ENCODE data around the gene FOXK1. TPM values are rescaled to one million over a fixed set of nuclear protein-coding genes. Genes with fewer than 3 reads are reported as not detected.

Gene FOXK1
- total and polyA plus RNA-seq, 9 of the 15 experiments (the other 6 are each of a cell fraction or from before 2014, with no cell fraction given) = 0.32 to 45.5 (median 8.1) TPM

DNA sequence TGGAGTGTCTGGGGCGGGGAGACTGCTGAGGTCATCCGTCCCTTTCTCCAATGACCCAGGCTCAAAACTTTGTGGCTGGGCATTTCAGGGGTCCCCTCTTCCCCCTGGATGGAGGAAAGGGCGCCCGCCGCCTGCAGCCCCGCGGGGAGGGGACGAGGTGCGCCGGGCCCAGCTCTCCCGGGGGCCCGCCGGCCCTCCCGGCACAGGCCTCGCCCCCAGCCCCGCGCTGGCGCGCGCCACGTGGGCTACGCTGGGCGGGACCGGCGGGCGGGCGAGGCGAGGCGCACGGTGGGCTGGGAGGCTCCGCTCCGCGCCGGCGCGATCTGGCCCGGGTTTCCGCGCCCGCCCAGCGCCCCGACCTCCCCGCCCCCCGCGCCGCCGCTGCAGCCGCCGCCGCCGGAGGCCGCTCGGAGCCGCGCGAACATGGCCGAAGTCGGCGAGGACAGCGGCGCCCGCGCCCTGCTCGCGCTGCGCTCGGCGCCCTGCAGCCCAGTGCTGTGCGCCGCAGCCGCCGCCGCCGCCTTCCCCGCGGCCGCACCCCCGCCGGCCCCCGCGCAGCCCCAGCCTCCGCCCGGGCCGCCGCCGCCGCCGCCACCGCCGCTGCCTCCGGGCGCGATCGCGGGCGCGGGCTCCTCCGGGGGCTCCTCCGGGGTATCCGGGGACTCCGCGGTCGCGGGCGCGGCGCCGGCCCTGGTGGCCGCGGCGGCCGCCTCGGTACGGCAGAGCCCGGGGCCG, at the start of gene FOXK1 (continued):
- TF ChIP-seq MYC (IDR thresholded peaks at IDR 0.05; ENCODE audit: low read depth, low read length) (peak; percentile 92), MYC (CRISPR knock-in tag; IDR thresholded peaks at IDR 0.05; ENCODE audit: borderline replicate concordance, low read depth) (no peak), KLF16 (IDR thresholded peaks at IDR 0.05) (no peak), CREM (IDR thresholded peaks at IDR 0.05; ENCODE audit: low read depth) (peak; percentile 38; the same call in 1 of the 2 replicates), HMGN3 (IDR thresholded peaks at IDR 0.05; ENCODE audit: borderline replicate concordance, extremely low read depth, insufficient read length, low read depth, low read length) (peak; percentile 24), RCOR1 (IDR thresholded peaks at IDR 0.05; ENCODE audit: borderline replicate concordance in 1 of 2, low read depth in 2 of 2, low read length in 2 of 2) (0 out of 4 replicates have a peak, but pooled peaks of 1 of the 2 experiments have one; percentile 6), MECOM (CRISPR knock-in tag; IDR thresholded peaks at IDR 0.05) (no peak), SIN3A (IDR thresholded peaks at IDR 0.05; ENCODE audit: borderline replicate concordance in 2 of 2, control insufficient read depth in 1 of 2, low read depth in 2 of 2, low read length in 2 of 2) (no peak), ZNF780A (CRISPR knock-in tag; IDR thresholded peaks at IDR 0.05) (no peak), TRIM28 (IDR thresholded peaks at IDR 0.05) (no peak), MAZ (CRISPR knock-in tag; conservative IDR thresholded peaks at IDR 0.05 in 1 of 2, IDR thresholded peaks at IDR 0.05 in 1 of 2) (peak in 1 of 2 experiments; percentile 59; a peak in 1 of 4 replicates), NR4A1 (CRISPR knock-in tag; IDR thresholded peaks at IDR 0.05) (no peak), NR4A1 (tag; IDR thresholded peaks at IDR 0.05) (peak; percentile 38; the same call in 1 of the 2 replicates), PHF8 (IDR thresholded peaks at IDR 0.05; ENCODE audit: borderline replicate concordance, low read length) (peak; percentile 58; the same call in 1 of the 2 replicates), BDP1 (IDR thresholded peaks at IDR 0.05; ENCODE audit: insufficient read depth, insufficient read length) (no peak), JUN (IDR thresholded peaks at IDR 0.05; ENCODE audit: borderline replicate concordance, low read depth, low read length) (no peak; the same call in 1 of the 2 replicates), JUN (CRISPR knock-in tag; IDR thresholded peaks at IDR 0.05; ENCODE audit: borderline replicate concordance) (no peak), SIN3B (IDR thresholded peaks at IDR 0.05; ENCODE audit: low read depth) (0 out of 2 replicates have a peak, but pooled peaks have one; percentile 26), OTX1 (CRISPR knock-in tag; IDR thresholded peaks at IDR 0.05) (no peak), ZEB2 (IDR thresholded peaks at IDR 0.05) (no peak), HCFC1 (IDR thresholded peaks at IDR 0.05; ENCODE audit: low read depth, low read length) (peak; percentile 57), POLR2G (IDR thresholded peaks at IDR 0.05; ENCODE audit: low read depth, low read length) (peak; percentile 75)
- TF ChIP-seq, protein P1, sequence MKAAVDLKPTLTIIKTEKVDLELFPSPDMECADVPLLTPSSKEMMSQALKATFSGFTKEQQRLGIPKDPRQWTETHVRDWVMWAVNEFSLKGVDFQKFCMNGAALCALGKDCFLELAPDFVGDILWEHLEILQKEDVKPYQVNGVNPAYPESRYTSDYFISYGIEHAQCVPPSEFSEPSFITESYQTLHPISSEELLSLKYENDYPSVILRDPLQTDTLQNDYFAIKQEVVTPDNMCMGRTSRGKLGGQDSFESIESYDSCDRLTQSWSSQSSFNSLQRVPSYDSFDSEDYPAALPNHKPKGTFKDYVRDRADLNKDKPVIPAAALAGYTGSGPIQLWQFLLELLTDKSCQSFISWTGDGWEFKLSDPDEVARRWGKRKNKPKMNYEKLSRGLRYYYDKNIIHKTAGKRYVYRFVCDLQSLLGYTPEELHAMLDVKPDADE (conservative IDR thresholded peaks at IDR 0.05; ENCODE audit: control insufficient read depth, low read depth, low read length) = peak; percentile 50; the same call in 1 of the 2 replicates
- TF ChIP-seq, protein P2, sequence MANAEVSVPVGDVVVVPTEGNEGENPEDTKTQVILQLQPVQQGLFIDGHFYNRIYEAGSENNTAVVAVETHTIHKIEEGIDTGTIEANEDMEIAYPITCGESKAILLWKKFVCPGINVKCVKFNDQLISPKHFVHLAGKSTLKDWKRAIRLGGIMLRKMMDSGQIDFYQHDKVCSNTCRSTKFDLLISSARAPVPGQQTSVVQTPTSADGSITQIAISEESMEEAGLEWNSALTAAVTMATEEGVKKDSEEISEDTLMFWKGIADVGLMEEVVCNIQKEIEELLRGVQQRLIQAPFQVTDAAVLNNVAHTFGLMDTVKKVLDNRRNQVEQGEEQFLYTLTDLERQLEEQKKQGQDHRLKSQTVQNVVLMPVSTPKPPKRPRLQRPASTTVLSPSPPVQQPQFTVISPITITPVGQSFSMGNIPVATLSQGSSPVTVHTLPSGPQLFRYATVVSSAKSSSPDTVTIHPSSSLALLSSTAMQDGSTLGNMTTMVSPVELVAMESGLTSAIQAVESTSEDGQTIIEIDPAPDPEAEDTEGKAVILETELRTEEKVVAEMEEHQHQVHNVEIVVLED (CRISPR knock-in tag; IDR thresholded peaks at IDR 0.05) = peak; percentile 85
- TF ChIP-seq, protein P3, sequence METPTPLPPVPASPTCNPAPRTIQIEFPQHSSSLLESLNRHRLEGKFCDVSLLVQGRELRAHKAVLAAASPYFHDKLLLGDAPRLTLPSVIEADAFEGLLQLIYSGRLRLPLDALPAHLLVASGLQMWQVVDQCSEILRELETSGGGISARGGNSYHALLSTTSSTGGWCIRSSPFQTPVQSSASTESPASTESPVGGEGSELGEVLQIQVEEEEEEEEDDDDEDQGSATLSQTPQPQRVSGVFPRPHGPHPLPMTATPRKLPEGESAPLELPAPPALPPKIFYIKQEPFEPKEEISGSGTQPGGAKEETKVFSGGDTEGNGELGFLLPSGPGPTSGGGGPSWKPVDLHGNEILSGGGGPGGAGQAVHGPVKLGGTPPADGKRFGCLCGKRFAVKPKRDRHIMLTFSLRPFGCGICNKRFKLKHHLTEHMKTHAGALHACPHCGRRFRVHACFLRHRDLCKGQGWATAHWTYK (CRISPR knock-in tag; IDR thresholded peaks at IDR 0.05) = 0 out of 2 replicates have a peak, but pooled peaks have one; percentile 53

Measured in K562 (cell line).